SK-N-MC (cell line): Measurements from ENCODE around the gene ABLIM3.

ENCODE experiments used
- EZH2 ChIP-seq: fragments of 200-600 bp; sonication (generic); IDR thresholded peaks from one replicate; pipeline ENCODE4 v1.6.1; 2017; ENCODE audit warnings: antibody characterized with exemption
- FOXP2 ChIP-seq: optimal IDR thresholded peaks from 2 replicates; pipeline ENCODE3; 2011; ENCODE audit warnings: mild to moderate bottlenecking, moderate library complexity; ENCODE audit not compliant: insufficient read depth; ENCODE audit errors: extremely low read length, control extremely low read depth
- POLR2AphosphoS5 ChIP-seq: IDR thresholded peaks from 2 replicates; pipeline ENCODE4 v1.6.1; 2012; ENCODE audit warnings: mild to moderate bottlenecking, low read depth, low read length, borderline replicate concordance

DNA sequence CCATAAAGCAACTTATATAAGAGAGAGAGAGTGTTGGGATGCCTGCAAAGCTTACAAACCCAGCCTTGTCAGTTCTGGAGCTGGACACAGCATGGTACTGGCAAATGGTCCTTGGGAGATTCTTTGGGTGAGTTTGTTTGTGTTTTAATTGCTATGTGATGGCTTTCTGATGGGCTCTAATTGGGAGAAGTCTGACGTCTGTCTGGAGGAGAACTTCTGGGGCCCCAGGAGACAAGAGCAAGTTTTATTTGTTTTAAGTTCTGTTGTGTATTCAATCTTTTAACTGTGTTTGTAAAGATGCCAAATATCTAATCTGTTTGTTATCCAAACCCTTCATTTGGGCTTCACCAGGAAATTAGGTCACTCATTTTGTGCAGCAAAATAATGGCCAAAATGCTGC lies 80.0 kb downstream of the ABLIM3 start:
- TF ChIP-seq POLR2AphosphoS5, result no peak
- TF ChIP-seq EZH2, result no peak
- no peak for TF ChIP-seq FOXP2
